Measurements from ENCODE around the gene RFNG. TPM values are rescaled to one million over a fixed set of nuclear protein-coding genes. Genes with fewer than 3 reads are reported as not detected.

The RFNG gene
- 10 to 100 TPM; 21.4 to 25.3 TPM for total RNA-seq

- Histone ChIP-seq H3K36me3 (peaks cover 51% of the 10 kb centered on the region), H3K27me3 (no peaks in the 10 kb centered on the region), H3K9me3 (no peaks in the 10 kb centered on the region), H3K4me3 (peak within 1 kb of the TSS; percentile 83 to 87), H3K27ac (peak within 1 kb of the TSS; percentile 53 to 59), H3K4me1 (peaks cover 0 to 32% of the 10 kb centered on the region in 2 donors)
- TF ChIP-seq CTCF (IDR thresholded peaks at IDR 0.05), result no peak
- DNase-seq (ENCODE audit: low spot score), result no peak
Measured at GRCh38 chr17:82051776-82052637, at the start of gene RFNG, which contains the start of gene GPS1. TSS of gene RFNG (minus strand) at chr17:82051811. CDS start at chr17:82051766, 45 bp downstream. TSS of gene GPS1 (plus strand) at chr17:82051898. CDS start at chr17:82051932, 34 bp downstream.

- no peak for TF ChIP-seq CTCF (IDR thresholded peaks at IDR 0.05)
- H3K4me1 ChIP-seq, result peaks cover 0 to 68% of the 10 kb centered on the region in 2 donors
- no peaks in the 10 kb centered on the region for H3K36me3 ChIP-seq
- H3K27ac ChIP-seq, result peak overlapping the region; percentile 31 to 69
- no peak for DNase-seq (ENCODE audit: low spot score)
- no peak overlapping the region for H3K4me3 ChIP-seq
- H3K9me3 ChIP-seq, result no peaks in the 10 kb centered on the region
- no peaks in the 10 kb centered on the region for H3K27me3 ChIP-seq
Measured at GRCh38 chr17:82101301-82101715, 49.7 kb upstream of the RFNG start.

GRCh38 chr17:82100502-82101298, 49.1 kb upstream of the RFNG start:
- H3K4me1 ChIP-seq, result peaks cover 0 to 63% of the 10 kb centered on the region in 2 donors
- no peaks in the 10 kb centered on the region for H3K9me3 ChIP-seq
- DNase-seq (ENCODE audit: low spot score), result no peak
- no peak overlapping the region for H3K4me3 ChIP-seq
- H3K27ac ChIP-seq, result peak overlapping the region; percentile 69 to 90
- H3K36me3 ChIP-seq, result peaks cover 4% of the 10 kb centered on the region
- no peak for TF ChIP-seq CTCF (IDR thresholded peaks at IDR 0.05)
- no peaks in the 10 kb centered on the region for H3K27me3 ChIP-seq

- DNase-seq (ENCODE audit: low spot score), result no peak
- peaks cover 0 to 57% of the 10 kb centered on the region in 2 donors for H3K4me1 ChIP-seq
Measured at GRCh38 chr17:82098939-82099763, 47.5 kb upstream of the RFNG start.

More at GRCh38 chr17:82098939-82099763, 47.5 kb upstream of the RFNG start:
- Histone ChIP-seq H3K36me3 (peaks cover 19% of the 10 kb centered on the region), H3K27me3 (no peaks in the 10 kb centered on the region), H3K4me3 (peak overlapping the region; percentile 37 to 81), H3K27ac (peak overlapping the region; percentile 82 to 90), H3K9me3 (no peaks in the 10 kb centered on the region)
- no peak for TF ChIP-seq CTCF (IDR thresholded peaks at IDR 0.05)

All from right atrium auricular region (tissue), 2 donors.